ENCODE measurements around the gene TBC1D9.
"Not testable (repeated sequence)": the region's sequence is repeated elsewhere in the genome, so short reads cannot be mapped to it uniquely, and the experiment has no call there.

TBC1D9 gene

GRCh38 chr4:140793291-140793690 lies 37.1 kb upstream of the TBC1D9 start:
- Histone ChIP-seq H3K79me2 (ENCODE audit: control insufficient read depth, insufficient read depth, low read length) (no peaks in the 10 kb centered on the region), H2BK120ac (ENCODE audit: low read depth, low read length) (no peak overlapping the region), H3K4me3 (ENCODE audit: low read length) (no peak overlapping the region), H2BK15ac (replicated peaks; ENCODE audit: low read depth) (no peak overlapping the region), H3K36me3 (ENCODE audit: control insufficient read depth, insufficient read depth, low read length) (no peaks in the 10 kb centered on the region), H3K4me1 (ENCODE audit: control insufficient read depth, low read depth, low read length) (peaks cover 3% of the 10 kb centered on the region), H2BK5ac (ENCODE audit: low read length) (no peak overlapping the region), H3K18ac (ENCODE audit: low read length) (no peak overlapping the region), H2AK5ac (ENCODE audit: low read length) (peak overlapping the region; percentile 9), H3K4me2 (ENCODE audit: low read length) (no peak overlapping the region), H4K5ac (ENCODE audit: low read length) (no peak overlapping the region), H3K79me1 (ENCODE audit: low read length) (no peaks in the 10 kb centered on the region), H3K23ac (ENCODE audit: low read length) (no peak overlapping the region), H3K27me3 (ENCODE audit: insufficient read depth, low read length, poor library complexity) (no peaks in the 10 kb centered on the region), H4K8ac (ENCODE audit: low read depth, low read length) (no peak overlapping the region), H3K56ac (ENCODE audit: low read length) (no peak overlapping the region), H3K4ac (ENCODE audit: low read depth, low read length) (no peak overlapping the region), H3K27ac (ENCODE audit: low read depth, low read length) (no peak overlapping the region), H3K9ac (ENCODE audit: low read length) (no peak overlapping the region)
- no peak for DNase-seq
- WGBS (ENCODE audit: extremely low coverage, insufficient coverage, low lambda C conversion rate): no CpG with 5 or more reads among the region's 2 CpGs

- Histone ChIP-seq H2BK120ac (ENCODE audit: low read depth, low read length) (no peak overlapping the region), H3K4me3 (ENCODE audit: low read length) (no peak overlapping the region), H3K18ac (ENCODE audit: low read length) (no peak overlapping the region), H4K5ac (ENCODE audit: low read length) (no peak overlapping the region), H3K23ac (ENCODE audit: low read length) (no peak overlapping the region), H2BK5ac (ENCODE audit: low read length) (no peak overlapping the region), H3K27me3 (ENCODE audit: insufficient read depth, low read length, poor library complexity) (no peaks in the 10 kb centered on the region), H4K8ac (ENCODE audit: low read depth, low read length) (no peak overlapping the region), H3K9ac (ENCODE audit: low read length) (no peak overlapping the region), H3K56ac (ENCODE audit: low read length) (no peak overlapping the region), H3K4ac (ENCODE audit: low read depth, low read length) (no peak overlapping the region), H2AK5ac (ENCODE audit: low read length) (no peak overlapping the region), H3K79me2 (ENCODE audit: control insufficient read depth, insufficient read depth, low read length) (no peaks in the 10 kb centered on the region), H3K27ac (ENCODE audit: low read depth, low read length) (no peak overlapping the region), H2BK15ac (replicated peaks; ENCODE audit: low read depth) (no peak overlapping the region), H3K4me1 (ENCODE audit: control insufficient read depth, low read depth, low read length) (peaks cover 3% of the 10 kb centered on the region), H3K79me1 (ENCODE audit: low read length) (no peaks in the 10 kb centered on the region), H3K4me2 (ENCODE audit: low read length) (no peak overlapping the region), H3K36me3 (ENCODE audit: control insufficient read depth, insufficient read depth, low read length) (no peaks in the 10 kb centered on the region)
- no CpG with 5 or more reads among the region's 3 CpGs for WGBS (ENCODE audit: extremely low coverage, insufficient coverage, low lambda C conversion rate)
- DNase-seq: no peak
Measured at GRCh38 chr4:140790765-140791164, 34.6 kb upstream of the TBC1D9 start.

GRCh38 chr4:140790171-140790570 lies 34.0 kb upstream of the TBC1D9 start:
- WGBS (ENCODE audit: extremely low coverage, insufficient coverage, low lambda C conversion rate): no CpG with 5 or more reads among the region's 4 CpGs
- no peaks in the 10 kb centered on the region for H3K79me2 ChIP-seq (ENCODE audit: control insufficient read depth, insufficient read depth, low read length)
- H3K4me3 ChIP-seq (ENCODE audit: low read length): no peak overlapping the region
- peaks cover 3% of the 10 kb centered on the region for H3K4me1 ChIP-seq (ENCODE audit: control insufficient read depth, low read depth, low read length)
- no peak overlapping the region for H3K4me2 ChIP-seq (ENCODE audit: low read length)
- no peak overlapping the region for H3K56ac ChIP-seq (ENCODE audit: low read length)
- H3K27me3 ChIP-seq (ENCODE audit: insufficient read depth, low read length, poor library complexity): no peaks in the 10 kb centered on the region
- H4K5ac ChIP-seq (ENCODE audit: low read length): no peak overlapping the region
- no peaks in the 10 kb centered on the region for H3K79me1 ChIP-seq (ENCODE audit: low read length)
- H3K9ac ChIP-seq (ENCODE audit: low read length): no peak overlapping the region
- no peak overlapping the region for H2BK5ac ChIP-seq (ENCODE audit: low read length)
- no peaks in the 10 kb centered on the region for H3K36me3 ChIP-seq (ENCODE audit: control insufficient read depth, insufficient read depth, low read length)
- no peak overlapping the region for H2AK5ac ChIP-seq (ENCODE audit: low read length)
- no peak overlapping the region for H4K8ac ChIP-seq (ENCODE audit: low read depth, low read length)
- no peak for DNase-seq
- H3K27ac ChIP-seq (ENCODE audit: low read depth, low read length): no peak overlapping the region
- no peak overlapping the region for H2BK120ac ChIP-seq (ENCODE audit: low read depth, low read length)
- H3K23ac ChIP-seq (ENCODE audit: low read length): no peak overlapping the region
- no peak overlapping the region for H2BK15ac ChIP-seq (replicated peaks; ENCODE audit: low read depth)
- H3K4ac ChIP-seq (ENCODE audit: low read depth, low read length): no peak overlapping the region
- no peak overlapping the region for H3K18ac ChIP-seq (ENCODE audit: low read length)

GRCh38 chr4:140789759-140790158 lies 33.6 kb upstream of the TBC1D9 start:
- no peak overlapping the region for H4K5ac ChIP-seq (ENCODE audit: low read length)
- H3K4ac ChIP-seq (ENCODE audit: low read depth, low read length): no peak overlapping the region
- no peak overlapping the region for H2BK120ac ChIP-seq (ENCODE audit: low read depth, low read length)
- no peak overlapping the region for H3K4me2 ChIP-seq (ENCODE audit: low read length)
- H3K56ac ChIP-seq (ENCODE audit: low read length): no peak overlapping the region
- no peak overlapping the region for H2AK5ac ChIP-seq (ENCODE audit: low read length)
- H3K27me3 ChIP-seq (ENCODE audit: insufficient read depth, low read length, poor library complexity): no peaks in the 10 kb centered on the region
- no peak overlapping the region for H2BK15ac ChIP-seq (replicated peaks; ENCODE audit: low read depth)
- no peak for DNase-seq
- no peaks in the 10 kb centered on the region for H3K36me3 ChIP-seq (ENCODE audit: control insufficient read depth, insufficient read depth, low read length)
- no peak overlapping the region for H3K4me3 ChIP-seq (ENCODE audit: low read length)
- H2BK5ac ChIP-seq (ENCODE audit: low read length): no peak overlapping the region
- no peak overlapping the region for H3K23ac ChIP-seq (ENCODE audit: low read length)
- H3K79me2 ChIP-seq (ENCODE audit: control insufficient read depth, insufficient read depth, low read length): no peaks in the 10 kb centered on the region
- no peak overlapping the region for H3K9ac ChIP-seq (ENCODE audit: low read length)
- no peak overlapping the region for H3K18ac ChIP-seq (ENCODE audit: low read length)
- peaks cover 3% of the 10 kb centered on the region for H3K4me1 ChIP-seq (ENCODE audit: control insufficient read depth, low read depth, low read length)
- no peak overlapping the region for H3K27ac ChIP-seq (ENCODE audit: low read depth, low read length)
- no peak overlapping the region for H4K8ac ChIP-seq (ENCODE audit: low read depth, low read length)
- H3K79me1 ChIP-seq (ENCODE audit: low read length): no peaks in the 10 kb centered on the region
- no CpG with 5 or more reads among the region's 5 CpGs for WGBS (ENCODE audit: extremely low coverage, insufficient coverage, low lambda C conversion rate)

- H4K8ac ChIP-seq (ENCODE audit: low read depth, low read length); H3K79me2 ChIP-seq (ENCODE audit: control insufficient read depth, insufficient read depth, low read length); H3K27me3 ChIP-seq (ENCODE audit: insufficient read depth, low read length, poor library complexity); H4K5ac ChIP-seq (ENCODE audit: low read length); H3K79me1 ChIP-seq (ENCODE audit: low read length); H3K27ac ChIP-seq (ENCODE audit: low read depth, low read length); H2BK15ac ChIP-seq (replicated peaks; ENCODE audit: low read depth); H3K9ac ChIP-seq (ENCODE audit: low read length); H3K36me3 ChIP-seq (ENCODE audit: control insufficient read depth, insufficient read depth, low read length); H2BK120ac ChIP-seq (ENCODE audit: low read depth, low read length); H3K4me3 ChIP-seq (ENCODE audit: low read length); H3K4me2 ChIP-seq (ENCODE audit: low read length); H3K4ac ChIP-seq (ENCODE audit: low read depth, low read length); H3K18ac ChIP-seq (ENCODE audit: low read length); H3K56ac ChIP-seq (ENCODE audit: low read length); DNase-seq; H2BK5ac ChIP-seq (ENCODE audit: low read length); H3K4me1 ChIP-seq (ENCODE audit: control insufficient read depth, low read depth, low read length); H2AK5ac ChIP-seq (ENCODE audit: low read length); H3K23ac ChIP-seq (ENCODE audit: low read length): not testable (repeated sequence)
Measured at GRCh38 chr4:140782787-140783186, 26.6 kb upstream of the TBC1D9 start.

- DNase-seq: no peak
- H3K4ac ChIP-seq (ENCODE audit: low read depth, low read length): no peak overlapping the region
- no peak overlapping the region for H2BK15ac ChIP-seq (replicated peaks; ENCODE audit: low read depth)
- no peaks in the 10 kb centered on the region for H3K27me3 ChIP-seq (ENCODE audit: insufficient read depth, low read length, poor library complexity)
- no peak overlapping the region for H3K23ac ChIP-seq (ENCODE audit: low read length)
- no CpG with 5 or more reads among the region's 3 CpGs for WGBS (ENCODE audit: extremely low coverage, insufficient coverage, low lambda C conversion rate)
- no peaks in the 10 kb centered on the region for H3K36me3 ChIP-seq (ENCODE audit: control insufficient read depth, insufficient read depth, low read length)
- no peak overlapping the region for H4K5ac ChIP-seq (ENCODE audit: low read length)
- H3K27ac ChIP-seq (ENCODE audit: low read depth, low read length): no peak overlapping the region
- no peak overlapping the region for H4K8ac ChIP-seq (ENCODE audit: low read depth, low read length)
- peaks cover 1% of the 10 kb centered on the region for H3K4me1 ChIP-seq (ENCODE audit: control insufficient read depth, low read depth, low read length)
- no peaks in the 10 kb centered on the region for H3K79me2 ChIP-seq (ENCODE audit: control insufficient read depth, insufficient read depth, low read length)
- no peak overlapping the region for H3K18ac ChIP-seq (ENCODE audit: low read length)
- H3K56ac ChIP-seq (ENCODE audit: low read length): no peak overlapping the region
- H3K9ac ChIP-seq (ENCODE audit: low read length): no peak overlapping the region
- H2BK120ac ChIP-seq (ENCODE audit: low read depth, low read length): no peak overlapping the region
- no peaks in the 10 kb centered on the region for H3K79me1 ChIP-seq (ENCODE audit: low read length)
- no peak overlapping the region for H2AK5ac ChIP-seq (ENCODE audit: low read length)
- H3K4me3 ChIP-seq (ENCODE audit: low read length): no peak overlapping the region
- no peak overlapping the region for H3K4me2 ChIP-seq (ENCODE audit: low read length)
- no peak overlapping the region for H2BK5ac ChIP-seq (ENCODE audit: low read length)
Measured at GRCh38 chr4:140781596-140781995, 25.4 kb upstream of the TBC1D9 start.
